T-helper 2 cell treated with Interferon-gamma antibody and Interleukin-4, amounts not matched to agents 100 ng/mL and 5 ng/mL, for 36 hours (primary cell): ENCODE data around the gene ADRB2. TPM values are rescaled to one million over a fixed set of nuclear protein-coding genes. Genes with fewer than 3 reads are reported as not detected.

Source experiments
- total RNA-seq: library from RNA; stranded (reverse); gene quantifications from 2 replicates; pipeline ENCODE4 v1.2.3, GENCODE V29; 2022

The ADRB2 gene
- total RNA-seq, 1 donor from 2014 or later: 0.34 TPM

Other genes starting within 250 kb of the ADRB2 start
- gene HTR4, start 172.1 kb upstream of the ADRB2 start, total RNA-seq: not detected in 2 replicates
- gene SH3TC2, start 236.5 kb downstream of the ADRB2 start, total RNA-seq: not detected in 2 replicates